Measurements from ENCODE around the gene SMAD6.

The SMAD6 gene

DNA sequence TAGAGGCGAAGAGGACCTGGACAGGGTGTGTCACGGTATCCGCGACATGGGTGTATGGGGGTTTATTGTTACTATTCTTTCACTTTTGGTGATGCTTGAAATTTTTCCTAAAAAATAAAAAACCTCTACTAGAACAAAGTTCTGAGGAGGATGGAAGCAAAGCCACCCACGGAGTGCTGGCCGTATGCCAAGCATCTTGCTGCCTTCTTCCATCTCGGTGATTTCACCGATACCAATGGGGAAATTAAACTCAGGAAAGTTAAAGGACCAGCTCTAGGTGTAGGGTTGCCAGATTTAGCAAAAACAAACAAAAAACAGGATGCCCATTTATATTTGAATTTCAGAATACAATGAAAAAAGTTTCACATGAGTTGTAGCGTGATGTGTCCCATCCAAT is 33.9 kb downstream of the SMAD6 start:
- H3K4me3 ChIP-seq (ENCODE audit: low read depth, low read length), result no peak overlapping the region
- CTCF ChIA-PET, result interaction anchor here (0.8 to 4.2 kb wide), 8 partner anchors 10 to 126 kb away, joined by 3 to 32 read pairs (median 3); no protein-coding TSS in a partner anchor
- TF ChIP-seq, protein P1, sequence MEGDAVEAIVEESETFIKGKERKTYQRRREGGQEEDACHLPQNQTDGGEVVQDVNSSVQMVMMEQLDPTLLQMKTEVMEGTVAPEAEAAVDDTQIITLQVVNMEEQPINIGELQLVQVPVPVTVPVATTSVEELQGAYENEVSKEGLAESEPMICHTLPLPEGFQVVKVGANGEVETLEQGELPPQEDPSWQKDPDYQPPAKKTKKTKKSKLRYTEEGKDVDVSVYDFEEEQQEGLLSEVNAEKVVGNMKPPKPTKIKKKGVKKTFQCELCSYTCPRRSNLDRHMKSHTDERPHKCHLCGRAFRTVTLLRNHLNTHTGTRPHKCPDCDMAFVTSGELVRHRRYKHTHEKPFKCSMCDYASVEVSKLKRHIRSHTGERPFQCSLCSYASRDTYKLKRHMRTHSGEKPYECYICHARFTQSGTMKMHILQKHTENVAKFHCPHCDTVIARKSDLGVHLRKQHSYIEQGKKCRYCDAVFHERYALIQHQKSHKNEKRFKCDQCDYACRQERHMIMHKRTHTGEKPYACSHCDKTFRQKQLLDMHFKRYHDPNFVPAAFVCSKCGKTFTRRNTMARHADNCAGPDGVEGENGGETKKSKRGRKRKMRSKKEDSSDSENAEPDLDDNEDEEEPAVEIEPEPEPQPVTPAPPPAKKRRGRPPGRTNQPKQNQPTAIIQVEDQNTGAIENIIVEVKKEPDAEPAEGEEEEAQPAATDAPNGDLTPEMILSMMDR (IDR thresholded peaks at IDR 0.05; ENCODE audit: insufficient read depth, low read length, missing control alignments), result no peak
- POLR2A ChIA-PET, result no interaction called here
- DNase-seq (ENCODE audit: low read depth, low spot score), result no peak

DNA sequence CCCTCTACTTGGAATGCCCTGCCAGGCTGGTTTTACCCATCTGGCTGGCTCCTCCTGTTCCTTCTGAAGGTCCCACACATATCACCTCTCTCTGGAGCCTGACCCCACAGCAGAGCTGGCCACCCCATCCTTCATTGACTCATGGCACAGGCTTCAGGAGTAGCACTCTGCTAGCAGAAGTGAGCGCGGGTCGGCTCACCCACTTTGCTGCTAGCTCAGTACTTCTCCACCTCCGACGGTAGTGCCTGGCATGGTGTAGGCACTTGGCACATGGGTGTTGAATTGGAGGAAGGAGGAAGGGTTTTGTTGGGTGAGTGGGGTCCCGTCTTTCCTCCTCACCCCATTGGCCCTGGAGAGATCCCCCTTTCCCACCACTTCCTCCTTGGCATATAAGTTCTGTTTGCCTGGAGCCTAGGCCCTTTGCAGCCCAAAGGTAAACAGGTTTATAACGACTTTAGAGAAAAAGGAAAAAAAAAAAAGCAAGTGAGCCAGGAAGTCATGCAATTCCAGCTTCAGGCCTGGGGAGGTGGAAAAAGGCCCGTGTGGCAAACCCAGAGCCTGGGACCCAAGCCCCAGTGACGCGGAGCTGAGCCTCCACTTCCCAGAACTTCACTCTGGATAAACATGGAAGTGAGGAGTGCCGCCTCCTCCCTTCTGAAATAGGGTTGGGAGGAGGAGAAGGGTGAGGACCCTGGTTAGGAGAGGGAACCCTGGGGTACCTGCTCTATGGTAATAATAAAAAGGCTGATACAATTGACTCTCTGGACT is 35.4 kb downstream of the SMAD6 start:
- DNase-seq (ENCODE audit: low read depth, low spot score), result no peak
- TF ChIP-seq, protein P1 (IDR thresholded peaks at IDR 0.05; ENCODE audit: insufficient read depth, low read length, missing control alignments), result no peak
- ChIA-PET POLR2A (no interaction called here), CTCF (interaction anchor here (3.1 to 4.2 kb wide), 2 partner anchors 12 to 115 kb away, joined by 14 to 32 read pairs; no protein-coding TSS in a partner anchor)
- no peak overlapping the region for H3K4me3 ChIP-seq (ENCODE audit: low read depth, low read length)

DNA sequence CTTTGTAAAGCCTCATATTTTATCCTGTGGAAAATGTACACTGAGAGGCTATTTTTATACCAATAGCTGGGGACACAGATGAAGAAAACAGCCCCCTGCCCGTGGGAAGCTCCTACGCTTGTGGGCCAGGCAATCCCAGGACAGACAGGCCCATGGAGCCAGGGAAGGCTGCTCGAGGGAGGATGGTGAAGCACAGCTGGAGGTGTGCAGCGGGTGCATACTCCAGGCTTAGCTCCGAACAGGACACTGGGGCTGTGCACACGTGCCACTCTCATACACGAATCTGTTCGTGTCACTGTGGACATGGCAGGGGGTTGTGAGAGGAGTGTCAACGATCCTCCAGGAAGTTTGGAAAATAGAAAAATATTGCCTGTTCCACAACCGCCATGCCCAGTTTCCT is 36.1 kb downstream of the SMAD6 start:
- CTCF ChIA-PET, result no interaction called here
- POLR2A ChIA-PET, result no interaction called here
- no peak overlapping the region for H3K4me3 ChIP-seq (ENCODE audit: low read depth, low read length)
- TF ChIP-seq, protein P1 (IDR thresholded peaks at IDR 0.05; ENCODE audit: insufficient read depth, low read length, missing control alignments), result no peak
- DNase-seq (ENCODE audit: low read depth, low spot score), result no peak

DNA sequence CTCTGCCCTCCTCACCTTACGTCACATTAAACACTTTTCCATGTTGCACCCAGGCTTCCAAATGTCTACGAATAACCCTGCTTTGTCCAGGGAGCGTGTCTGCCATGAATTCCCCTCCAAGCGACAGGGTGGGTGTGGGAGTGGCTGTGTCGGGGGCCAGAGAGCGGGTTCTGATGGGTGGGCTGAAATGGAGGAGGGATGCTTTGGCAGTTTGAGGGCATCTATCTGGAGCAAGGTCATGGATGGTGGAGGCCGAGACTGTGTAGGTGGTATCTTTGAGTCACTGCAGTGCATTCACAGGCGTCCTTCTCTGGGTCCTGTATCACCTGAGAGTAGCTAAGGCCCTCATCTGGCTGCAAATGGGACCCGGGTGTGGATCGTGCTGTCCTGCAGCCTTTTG is 36.6 kb downstream of the SMAD6 start:
- CTCF ChIA-PET, result no interaction called here
- no peak for DNase-seq (ENCODE audit: low read depth, low spot score)
- TF ChIP-seq, protein P1 (IDR thresholded peaks at IDR 0.05; ENCODE audit: insufficient read depth, low read length, missing control alignments), result no peak
- POLR2A ChIA-PET, result no interaction called here
- H3K4me3 ChIP-seq (ENCODE audit: low read depth, low read length), result no peak overlapping the region

DNA sequence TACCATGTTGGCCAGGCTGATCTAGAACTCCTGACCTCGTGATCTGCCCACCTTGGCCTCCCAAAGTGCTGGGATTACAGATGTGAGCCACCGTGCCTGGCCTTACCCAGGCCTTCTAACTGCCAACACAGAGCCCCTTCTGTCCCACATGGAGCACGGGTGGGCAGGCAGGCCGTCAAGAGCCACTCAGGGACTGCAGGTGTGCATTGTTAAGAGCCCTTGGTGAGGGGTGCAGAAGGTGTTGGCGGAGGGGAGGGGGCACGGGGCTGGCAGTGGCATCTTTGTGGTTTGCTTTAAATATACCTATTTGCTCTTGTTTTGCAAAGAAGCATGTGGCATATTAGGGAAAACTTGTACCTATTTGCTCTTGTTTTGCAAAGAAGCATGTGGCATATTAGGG is 37.3 kb downstream of the SMAD6 start:
- H3K4me3 ChIP-seq (ENCODE audit: low read depth, low read length), result no peak overlapping the region
- no peak for DNase-seq (ENCODE audit: low read depth, low spot score)
- TF ChIP-seq, protein P1 (IDR thresholded peaks at IDR 0.05; ENCODE audit: insufficient read depth, low read length, missing control alignments), result no peak
- POLR2A ChIA-PET, result no interaction called here
- CTCF ChIA-PET, result interaction anchor here (1.5 to 2.1 kb wide), 2 partner anchors 35 to 113 kb away, joined by 4 to 8 read pairs; no protein-coding TSS in a partner anchor

DNA sequence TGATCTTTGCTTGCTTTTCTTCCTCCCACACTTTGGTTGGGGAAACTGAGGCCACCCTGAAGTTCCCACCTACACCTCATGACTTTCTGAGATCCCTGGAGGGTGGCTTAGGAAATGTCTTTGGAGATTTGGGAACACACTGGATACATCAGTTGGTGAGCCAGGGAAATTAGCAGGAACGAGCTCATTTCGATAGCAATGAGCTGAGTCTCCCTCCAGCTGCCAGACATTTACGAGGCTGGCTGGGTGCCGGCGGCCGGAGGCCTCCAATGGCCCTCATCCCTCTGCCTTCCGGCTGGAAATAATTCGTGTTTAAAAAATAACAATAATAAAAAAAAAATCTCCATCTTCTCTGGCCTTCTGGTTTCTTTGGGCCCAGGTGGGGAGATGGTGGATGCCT is 38.8 kb downstream of the SMAD6 start:
- H3K4me3 ChIP-seq (ENCODE audit: low read depth, low read length), result no peak overlapping the region
- ChIA-PET POLR2A (no interaction called here), CTCF (interaction anchor here (0.7 to 2.1 kb wide), 7 partner anchors 9 to 111 kb away, joined by 3 to 8 read pairs (median 3); no protein-coding TSS in a partner anchor)
- TF ChIP-seq, protein P1 (IDR thresholded peaks at IDR 0.05; ENCODE audit: insufficient read depth, low read length, missing control alignments), result no peak
- no peak for DNase-seq (ENCODE audit: low read depth, low spot score)

Data from AG04449 (cell line).